Measurements from ENCODE around the gene HNF4A.

GRCh38 chr20:44475694-44476560 lies 120.4 kb downstream of the HNF4A start, which contains the start of gene TTPAL:
- TF ChIP-seq EP300 (IDR thresholded peaks at IDR 0.05; ENCODE audit: borderline replicate concordance in 1 of 2, low read depth in 1 of 2, low read length in 1 of 2) (no peak), EZH2phosphoT487 (IDR thresholded peaks at IDR 0.05; ENCODE audit: borderline replicate concordance, low read depth) (no peak), MAX (IDR thresholded peaks at IDR 0.05; ENCODE audit: low read depth) (peak; percentile 83; the same call in 1 of the 2 replicates), CTCF (IDR thresholded peaks at IDR 0.05) (peak; percentile 36), IRF3 (IDR thresholded peaks at IDR 0.05; ENCODE audit: low read depth, low read length) (no peak)
